ENCODE data around the gene GABRD.
"Not testable (repeated sequence)": the region's sequence is repeated elsewhere in the genome, so short reads cannot be mapped to it uniquely, and the experiment has no call there.

GABRD gene

DNA sequence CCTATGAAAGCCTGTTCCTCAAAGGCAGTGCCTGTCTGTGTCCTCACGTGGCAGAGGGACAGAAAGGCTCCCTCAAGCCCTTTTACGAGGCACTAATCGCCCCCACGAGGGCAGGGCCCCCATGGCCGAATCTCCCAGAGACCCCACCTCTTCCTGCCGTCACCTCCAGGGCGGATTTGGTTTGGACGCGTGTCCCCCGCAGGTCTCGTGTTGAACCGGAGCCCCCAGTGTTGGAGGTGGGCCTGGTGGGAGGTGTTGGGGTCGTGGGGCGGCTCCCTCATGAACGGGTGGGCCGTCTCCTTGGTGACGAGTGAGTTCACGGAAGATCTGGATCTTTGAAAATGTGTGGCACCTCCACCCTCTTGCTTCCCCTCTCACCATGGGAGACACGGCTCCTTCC, 43.1 kb upstream of the GABRD start:
- Histone ChIP-seq H3K9me3 (ENCODE audit: control insufficient read depth in 1 of 2, low read length in 2 of 2) (peaks cover 8% of the 10 kb centered on the region in 2 donors), H3K27me3 (ENCODE audit: control insufficient read depth in 1 of 2, insufficient read depth in 2 of 2, low read length in 2 of 2) (no peaks in the 10 kb centered on the region), H3K9ac (ENCODE audit: low read depth in 1 of 2, low read length in 2 of 2) (no peak overlapping the region), H3K27ac (ENCODE audit: low read depth, low read length) (no peak overlapping the region), H3K36me3 (ENCODE audit: control insufficient read depth in 1 of 2, insufficient read depth in 2 of 2, low read length in 2 of 2) (no peaks in the 10 kb centered on the region), H3K4me3 (ENCODE audit: low read depth in 1 of 2, low read length in 2 of 2) (no peak overlapping the region), H3K4me1 (ENCODE audit: control insufficient read depth in 1 of 2, insufficient read depth in 2 of 2, low read length in 2 of 2) (no peaks in the 10 kb centered on the region)

- H3K9me3 ChIP-seq (ENCODE audit: control insufficient read depth in 1 of 2, low read length in 2 of 2): peaks cover 7 to 8% of the 10 kb centered on the region in 2 donors
- no peaks in the 10 kb centered on the region for H3K36me3 ChIP-seq (ENCODE audit: control insufficient read depth in 1 of 2, insufficient read depth in 2 of 2, low read length in 2 of 2)
- no peaks in the 10 kb centered on the region for H3K4me1 ChIP-seq (ENCODE audit: control insufficient read depth in 1 of 2, insufficient read depth in 2 of 2, low read length in 2 of 2)
- no peak overlapping the region for H3K9ac ChIP-seq (ENCODE audit: low read depth in 1 of 2, low read length in 2 of 2)
- H3K27me3 ChIP-seq (ENCODE audit: control insufficient read depth in 1 of 2, insufficient read depth in 2 of 2, low read length in 2 of 2): no peaks in the 10 kb centered on the region
- H3K27ac ChIP-seq (ENCODE audit: low read depth, low read length): no peak overlapping the region
- no peak overlapping the region for H3K4me3 ChIP-seq (ENCODE audit: low read depth in 1 of 2, low read length in 2 of 2)
Measured at GRCh38 chr1:1978108-1978507, 41.0 kb upstream of the GABRD start.

DNA sequence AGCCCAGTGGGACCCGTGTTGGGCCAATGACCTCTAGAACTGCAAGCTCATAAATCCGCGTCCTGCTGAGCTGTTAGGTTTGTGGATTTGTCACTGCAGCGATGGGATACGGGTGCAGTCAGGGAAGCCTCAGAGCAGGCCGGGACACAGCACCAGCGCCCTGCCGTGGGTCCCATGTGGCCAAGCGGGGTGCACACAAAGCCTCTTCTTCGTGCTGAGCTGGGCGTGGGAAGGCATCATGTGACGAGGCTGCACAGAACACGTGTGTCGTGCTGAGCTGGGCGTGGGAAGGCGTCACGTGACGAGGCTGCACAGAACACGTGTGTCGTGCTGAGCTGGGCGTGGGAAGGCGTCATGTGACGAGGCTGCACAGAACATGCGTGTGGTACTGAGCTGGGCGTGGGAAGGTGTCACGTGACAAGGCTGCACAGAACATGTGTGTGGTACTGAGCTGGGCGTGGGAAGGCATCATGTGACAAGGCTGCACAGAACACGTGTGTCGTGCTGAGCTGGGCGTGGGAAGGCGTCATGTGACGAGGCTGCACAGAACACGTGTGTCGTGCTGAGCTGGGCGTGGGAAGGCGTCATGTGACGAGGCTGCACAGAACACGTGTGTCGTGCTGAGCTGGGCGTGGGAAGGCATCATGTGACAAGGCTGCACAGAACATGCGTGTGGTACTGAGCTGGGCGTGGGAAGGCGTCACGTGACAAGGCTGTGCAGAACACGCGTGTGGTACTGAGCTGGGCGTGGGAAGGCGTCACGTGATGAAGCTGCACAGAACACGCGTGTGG, 40.3 kb upstream of the GABRD start:
- H3K9ac ChIP-seq (ENCODE audit: low read depth in 1 of 2, low read length in 2 of 2); H3K36me3 ChIP-seq (ENCODE audit: control insufficient read depth in 1 of 2, insufficient read depth in 2 of 2, low read length in 2 of 2); H3K27me3 ChIP-seq (ENCODE audit: control insufficient read depth in 1 of 2, insufficient read depth in 2 of 2, low read length in 2 of 2); H3K9me3 ChIP-seq (ENCODE audit: control insufficient read depth in 1 of 2, low read length in 2 of 2); H3K27ac ChIP-seq (ENCODE audit: low read depth, low read length); H3K4me3 ChIP-seq (ENCODE audit: low read depth in 1 of 2, low read length in 2 of 2); H3K4me1 ChIP-seq (ENCODE audit: control insufficient read depth in 1 of 2, insufficient read depth in 2 of 2, low read length in 2 of 2): not testable (repeated sequence)

DNA sequence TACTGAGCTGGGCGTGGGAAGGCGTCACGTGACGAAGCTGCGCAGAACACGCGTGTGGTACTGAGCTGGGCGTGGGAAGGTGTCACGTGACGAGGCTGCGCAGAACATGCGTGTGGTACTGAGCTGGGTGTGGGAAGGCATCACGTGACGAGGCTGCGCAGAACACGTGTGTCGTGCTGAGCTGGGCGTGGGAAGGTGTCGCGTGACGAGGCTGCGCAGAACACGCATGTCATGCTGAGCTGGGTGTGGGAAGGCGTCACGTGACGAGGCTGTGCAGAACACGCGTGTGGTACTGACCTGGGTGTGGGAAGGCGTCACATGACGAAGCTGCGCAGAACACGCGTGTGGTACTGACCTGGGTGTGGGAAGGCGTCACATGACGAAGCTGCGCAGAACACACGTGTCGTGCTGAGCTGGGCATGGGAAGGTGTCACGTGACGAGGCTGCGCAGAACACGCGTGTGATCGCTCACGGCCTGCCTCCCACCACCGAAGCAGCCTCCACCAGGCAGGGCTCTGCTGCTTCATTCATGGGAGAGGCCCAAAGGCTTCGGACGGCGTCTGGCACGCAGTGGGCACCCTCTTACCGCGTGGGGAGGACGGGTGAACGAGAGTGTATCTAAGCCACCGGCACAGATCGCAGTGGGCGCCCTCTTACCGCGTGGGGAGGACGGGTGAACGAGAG, 39.5 kb upstream of the GABRD start:
- H3K27ac ChIP-seq (ENCODE audit: low read depth, low read length): no peak overlapping the region
- no peaks in the 10 kb centered on the region for H3K27me3 ChIP-seq (ENCODE audit: control insufficient read depth in 1 of 2, insufficient read depth in 2 of 2, low read length in 2 of 2)
- H3K36me3 ChIP-seq (ENCODE audit: control insufficient read depth in 1 of 2, insufficient read depth in 2 of 2, low read length in 2 of 2): no peaks in the 10 kb centered on the region
- no peak overlapping the region for H3K9ac ChIP-seq (ENCODE audit: low read depth in 1 of 2, low read length in 2 of 2)
- H3K4me3 ChIP-seq (ENCODE audit: low read depth in 1 of 2, low read length in 2 of 2): no peak overlapping the region
- H3K4me1 ChIP-seq (ENCODE audit: control insufficient read depth in 1 of 2, insufficient read depth in 2 of 2, low read length in 2 of 2): no peaks in the 10 kb centered on the region
- H3K9me3 ChIP-seq (ENCODE audit: control insufficient read depth in 1 of 2, low read length in 2 of 2): peaks cover 7 to 8% of the 10 kb centered on the region in 2 donors

- no peaks in the 10 kb centered on the region for H3K4me1 ChIP-seq (ENCODE audit: control insufficient read depth in 1 of 2, insufficient read depth in 2 of 2, low read length in 2 of 2)
- H3K36me3 ChIP-seq (ENCODE audit: control insufficient read depth in 1 of 2, insufficient read depth in 2 of 2, low read length in 2 of 2): no peaks in the 10 kb centered on the region
- no peak overlapping the region for H3K4me3 ChIP-seq (ENCODE audit: low read depth in 1 of 2, low read length in 2 of 2)
- H3K27me3 ChIP-seq (ENCODE audit: control insufficient read depth in 1 of 2, insufficient read depth in 2 of 2, low read length in 2 of 2): no peaks in the 10 kb centered on the region
- H3K27ac ChIP-seq (ENCODE audit: low read depth, low read length): no peak overlapping the region
- H3K9me3 ChIP-seq (ENCODE audit: control insufficient read depth in 1 of 2, low read length in 2 of 2): peaks cover 7 to 8% of the 10 kb centered on the region in 2 donors
- H3K9ac ChIP-seq (ENCODE audit: low read depth in 1 of 2, low read length in 2 of 2): no peak overlapping the region
Measured at GRCh38 chr1:1980467-1981141, 38.5 kb upstream of the GABRD start.

DNA sequence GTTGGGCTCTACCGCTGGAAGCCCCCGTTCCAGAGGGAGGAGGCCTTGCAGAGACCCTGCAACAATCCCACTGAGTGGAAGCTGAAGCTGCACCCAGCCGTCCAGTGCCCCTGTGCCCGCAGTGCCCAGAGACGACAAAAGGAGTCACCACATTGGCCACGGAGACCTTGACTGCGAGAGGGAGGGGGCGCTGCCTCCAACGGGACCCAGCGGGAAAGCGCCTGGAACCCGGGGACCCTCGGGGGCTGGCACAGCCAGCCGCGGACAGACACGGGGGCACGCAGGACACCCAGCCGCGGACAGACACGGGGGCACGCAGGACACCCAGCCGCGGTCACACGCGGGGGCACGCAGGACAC, 38.0 kb upstream of the GABRD start:
- H3K4me1 ChIP-seq (ENCODE audit: control insufficient read depth in 1 of 2, insufficient read depth in 2 of 2, low read length in 2 of 2): no peaks in the 10 kb centered on the region
- peaks cover 7 to 8% of the 10 kb centered on the region in 2 donors for H3K9me3 ChIP-seq (ENCODE audit: control insufficient read depth in 1 of 2, low read length in 2 of 2)
- no peaks in the 10 kb centered on the region for H3K36me3 ChIP-seq (ENCODE audit: control insufficient read depth in 1 of 2, insufficient read depth in 2 of 2, low read length in 2 of 2)
- H3K27ac ChIP-seq (ENCODE audit: low read depth, low read length): no peak overlapping the region
- H3K9ac ChIP-seq (ENCODE audit: low read depth in 1 of 2, low read length in 2 of 2): no peak overlapping the region
- H3K27me3 ChIP-seq (ENCODE audit: control insufficient read depth in 1 of 2, insufficient read depth in 2 of 2, low read length in 2 of 2): no peaks in the 10 kb centered on the region
- no peak overlapping the region for H3K4me3 ChIP-seq (ENCODE audit: low read depth in 1 of 2, low read length in 2 of 2)

GRCh38 chr1:1981631-1982327, 37.4 kb upstream of the GABRD start:
- not testable (repeated sequence) for H3K27ac ChIP-seq (ENCODE audit: low read depth, low read length); H3K4me1 ChIP-seq (ENCODE audit: control insufficient read depth in 1 of 2, insufficient read depth in 2 of 2, low read length in 2 of 2)

DNA sequence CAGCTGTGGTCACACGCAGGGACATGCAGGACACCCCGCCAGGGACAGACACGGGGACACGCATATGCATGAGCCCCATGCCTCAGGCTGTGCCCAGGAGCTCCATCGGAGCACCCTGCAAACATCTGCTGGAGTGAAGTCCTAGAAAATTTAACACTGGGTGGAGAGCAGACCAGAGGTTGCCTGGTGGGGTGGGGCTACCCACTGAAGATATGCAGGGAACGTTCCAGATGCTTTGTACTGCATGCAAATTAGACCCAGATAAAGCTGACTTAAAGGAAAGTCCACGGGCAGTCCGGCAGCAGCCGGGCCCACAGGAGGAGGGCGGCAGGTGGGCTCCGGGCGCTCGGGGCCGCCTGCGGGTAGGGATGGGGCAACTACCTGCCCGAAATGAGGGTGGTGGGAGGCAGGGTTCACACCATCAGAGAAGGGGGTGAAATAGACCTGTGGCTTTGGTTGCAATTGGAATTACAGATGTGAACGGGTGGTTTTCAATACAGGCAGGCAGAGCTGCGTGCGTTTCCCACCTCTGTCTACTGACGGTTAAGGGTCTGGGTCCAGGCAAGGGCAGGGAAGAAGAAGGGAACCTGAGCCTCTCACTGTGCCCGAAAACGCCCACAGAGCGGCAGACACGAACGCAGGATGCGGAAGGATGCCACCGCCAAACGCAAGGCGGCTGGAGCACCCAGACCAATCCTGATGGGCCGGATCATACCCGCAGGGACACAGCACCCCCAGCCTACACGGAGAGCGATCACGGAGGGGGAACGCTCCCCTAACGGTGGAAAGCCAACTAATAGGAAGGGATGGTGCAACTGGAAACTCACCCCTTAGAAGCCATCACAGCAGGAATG, 36.5 kb upstream of the GABRD start:
- Histone ChIP-seq H3K9me3 (ENCODE audit: control insufficient read depth in 1 of 2, low read length in 2 of 2) (peaks cover 7 to 8% of the 10 kb centered on the region in 2 donors), H3K36me3 (ENCODE audit: control insufficient read depth in 1 of 2, insufficient read depth in 2 of 2, low read length in 2 of 2) (no peaks in the 10 kb centered on the region), H3K9ac (ENCODE audit: low read depth in 1 of 2, low read length in 2 of 2) (no peak overlapping the region), H3K4me3 (ENCODE audit: low read depth in 1 of 2, low read length in 2 of 2) (no peak overlapping the region), H3K27ac (ENCODE audit: low read depth, low read length) (no peak overlapping the region), H3K27me3 (ENCODE audit: control insufficient read depth in 1 of 2, insufficient read depth in 2 of 2, low read length in 2 of 2) (no peaks in the 10 kb centered on the region), H3K4me1 (ENCODE audit: control insufficient read depth in 1 of 2, insufficient read depth in 2 of 2, low read length in 2 of 2) (no peaks in the 10 kb centered on the region)

More at GRCh38 chr1:1981631-1982327, 37.4 kb upstream of the GABRD start:
- H3K4me3 ChIP-seq (ENCODE audit: low read depth in 1 of 2, low read length in 2 of 2); H3K27me3 ChIP-seq (ENCODE audit: control insufficient read depth in 1 of 2, insufficient read depth in 2 of 2, low read length in 2 of 2); H3K36me3 ChIP-seq (ENCODE audit: control insufficient read depth in 1 of 2, insufficient read depth in 2 of 2, low read length in 2 of 2); H3K9me3 ChIP-seq (ENCODE audit: control insufficient read depth in 1 of 2, low read length in 2 of 2); H3K9ac ChIP-seq (ENCODE audit: low read depth in 1 of 2, low read length in 2 of 2): not testable (repeated sequence)

- no peak overlapping the region for H3K9ac ChIP-seq (ENCODE audit: low read depth in 1 of 2, low read length in 2 of 2)
- H3K4me3 ChIP-seq (ENCODE audit: low read depth in 1 of 2, low read length in 2 of 2): no peak overlapping the region
- peaks cover 0 to 5% of the 10 kb centered on the region in 2 donors for H3K27me3 ChIP-seq (ENCODE audit: control insufficient read depth in 1 of 2, insufficient read depth in 2 of 2, low read length in 2 of 2)
- H3K36me3 ChIP-seq (ENCODE audit: control insufficient read depth in 1 of 2, insufficient read depth in 2 of 2, low read length in 2 of 2): no peaks in the 10 kb centered on the region
- no peaks in the 10 kb centered on the region for H3K4me1 ChIP-seq (ENCODE audit: control insufficient read depth in 1 of 2, insufficient read depth in 2 of 2, low read length in 2 of 2)
- H3K9me3 ChIP-seq (ENCODE audit: control insufficient read depth in 1 of 2, low read length in 2 of 2): peaks cover 1 to 2% of the 10 kb centered on the region in 2 donors
- no peak overlapping the region for H3K27ac ChIP-seq (ENCODE audit: low read depth, low read length)
Measured at GRCh38 chr1:1984560-1985070, 34.5 kb upstream of the GABRD start.
